ENCODE measurements around the gene ELAVL3. TPM values are rescaled to one million over a fixed set of nuclear protein-coding genes. Genes with fewer than 3 reads are reported as not detected.

Gene ELAVL3
- polyA plus RNA-seq, 1 of the 3 experiments (the other 2 are of a cell fraction) = 0.48 TPM

DNA sequence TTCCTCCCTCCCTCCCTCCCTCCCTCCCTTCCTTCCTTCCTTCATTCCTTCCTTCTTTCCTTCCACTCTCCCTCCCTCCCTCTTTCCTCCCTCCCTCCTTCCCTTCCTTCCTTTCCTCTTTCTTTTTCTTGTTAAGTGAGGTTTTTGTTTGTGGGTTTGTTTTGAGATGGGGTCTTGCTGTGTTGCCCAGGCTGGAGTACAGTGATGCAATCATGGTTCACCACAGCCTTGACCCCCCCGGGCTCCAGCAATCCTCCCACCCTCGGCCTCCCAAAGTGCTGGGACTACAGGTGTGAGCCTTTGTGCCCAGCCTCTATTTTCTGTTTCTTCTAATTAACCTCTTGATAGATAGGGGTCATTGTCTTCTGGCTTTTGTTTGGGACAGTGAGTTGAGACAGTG is 19.4 kb downstream of the ELAVL3 start:
- Histone ChIP-seq H3K9me2 (no peaks in the 10 kb centered on the region), H3K79me2 (ENCODE audit: insufficient read depth) (no peaks in the 10 kb centered on the region), H3F3A (replicated peaks; ENCODE audit: insufficient read depth) (no peaks in the 10 kb centered on the region), H3K4me3 (ENCODE audit: low read depth in 2 of 2, low read length in 1 of 2) (no peak overlapping the region), H3K4me1 (ENCODE audit: control insufficient read depth in 1 of 2, insufficient read depth in 2 of 2, low read depth in 1 of 2, low read length in 1 of 2) (no peaks in the 10 kb centered on the region), H2AFZ (ENCODE audit: low read depth) (no peak overlapping the region), H4K20me1 (ENCODE audit: insufficient read depth) (no peaks in the 10 kb centered on the region), H3K9ac (no peak overlapping the region), H3K36me3 (replicated peaks in 1 of 2; ENCODE audit: control insufficient read depth in 1 of 2, insufficient read depth in 2 of 2, low read length in 1 of 2) (no peaks in the 10 kb centered on the region), H3K27ac (ENCODE audit: low read depth in 2 of 2, low read length in 1 of 2) (no peak overlapping the region), H3K27me3 (ENCODE audit: insufficient read depth) (no peaks in the 10 kb centered on the region), H3K9me3 (no peaks in the 10 kb centered on the region), H3K4me2 (no peak overlapping the region)
- TF ChIP-seq YY1 (IDR thresholded peaks at IDR 0.05; ENCODE audit: low read depth) = no peak
- TF ChIP-seq NRF1 (IDR thresholded peaks at IDR 0.05; ENCODE audit: low read depth, low read length) = no peak
- TF ChIP-seq FOSL2 (IDR thresholded peaks at IDR 0.05; ENCODE audit: borderline replicate concordance, low read depth) = no peak
- no peak for TF ChIP-seq SIN3A (IDR thresholded peaks at IDR 0.05; ENCODE audit: borderline replicate concordance, low read depth, low read length)
- no peak for TF ChIP-seq MXI1 (IDR thresholded peaks at IDR 0.05; ENCODE audit: low read depth, low read length)
- no peak for TF ChIP-seq USF1 (IDR thresholded peaks at IDR 0.05; ENCODE audit: borderline replicate concordance, low read depth)
- no peak for TF ChIP-seq USF2 (IDR thresholded peaks at IDR 0.05; ENCODE audit: borderline replicate concordance, low read depth, low read length)
- TF ChIP-seq FOXM1 (IDR thresholded peaks at IDR 0.05; ENCODE audit: low read depth) = no peak
- no peak for TF ChIP-seq TEAD4 (IDR thresholded peaks at IDR 0.05; ENCODE audit: borderline replicate concordance, insufficient read depth)
- no peak for TF ChIP-seq MAX (IDR thresholded peaks at IDR 0.05; ENCODE audit: low read depth)
- TF ChIP-seq RCOR1 (IDR thresholded peaks at IDR 0.05; ENCODE audit: low read length) = no peak
- TF ChIP-seq TCF12 (IDR thresholded peaks at IDR 0.05) = no peak
- TF ChIP-seq ELF1 (IDR thresholded peaks at IDR 0.05) = no peak
- no peak for TF ChIP-seq NFIC (IDR thresholded peaks at IDR 0.05; ENCODE audit: borderline replicate concordance)
- TF ChIP-seq GABPA (IDR thresholded peaks at IDR 0.05; ENCODE audit: low read depth) = no peak
- ChIA-PET CTCF (no interaction called here), POLR2A (no interaction called here)
- DNase-seq = no peak
- WGBS (ENCODE audit: low lambda C conversion rate) = 49% methylated on average over 2 of the region's 2 CpGs

GRCh38 chr19:11460207-11460606 is 20.6 kb downstream of the ELAVL3 start:
- Histone ChIP-seq H3K27ac (ENCODE audit: low read depth in 2 of 2, low read length in 1 of 2) (no peak overlapping the region), H3K9ac (no peak overlapping the region), H3K4me1 (ENCODE audit: control insufficient read depth in 1 of 2, insufficient read depth in 2 of 2, low read depth in 1 of 2, low read length in 1 of 2) (no peaks in the 10 kb centered on the region), H3K9me2 (no peaks in the 10 kb centered on the region), H2AFZ (ENCODE audit: low read depth) (no peak overlapping the region), H3K36me3 (replicated peaks in 1 of 2; ENCODE audit: control insufficient read depth in 1 of 2, insufficient read depth in 2 of 2, low read length in 1 of 2) (no peaks in the 10 kb centered on the region), H3K79me2 (ENCODE audit: insufficient read depth) (no peaks in the 10 kb centered on the region), H4K20me1 (ENCODE audit: insufficient read depth) (no peaks in the 10 kb centered on the region), H3K27me3 (ENCODE audit: insufficient read depth) (no peaks in the 10 kb centered on the region), H3K4me2 (no peak overlapping the region), H3K9me3 (no peaks in the 10 kb centered on the region), H3K4me3 (ENCODE audit: low read depth in 2 of 2, low read length in 1 of 2) (no peak overlapping the region), H3F3A (replicated peaks; ENCODE audit: insufficient read depth) (no peaks in the 10 kb centered on the region)
- peak; percentile 80 for DNase-seq
- TF ChIP-seq RAD21 (IDR thresholded peaks at IDR 0.05; ENCODE audit: low read length) (peak; percentile 17; the same call in 1 of the 2 replicates), YY1 (IDR thresholded peaks at IDR 0.05; ENCODE audit: low read depth) (no peak), RXRA (IDR thresholded peaks at IDR 0.05; ENCODE audit: borderline replicate concordance, low read depth) (no peak), FOSL2 (IDR thresholded peaks at IDR 0.05; ENCODE audit: borderline replicate concordance, low read depth) (no peak), RFX5 (IDR thresholded peaks at IDR 0.05; ENCODE audit: low read length) (no peak), JUND (IDR thresholded peaks at IDR 0.05) (no peak), MEF2A (IDR thresholded peaks at IDR 0.05; ENCODE audit: borderline replicate concordance, low read depth) (no peak), TAF1 (IDR thresholded peaks at IDR 0.05; ENCODE audit: borderline replicate concordance, low read depth, low read length) (no peak), USF2 (IDR thresholded peaks at IDR 0.05; ENCODE audit: borderline replicate concordance, low read depth, low read length) (no peak)
- TF ChIP-seq, protein P1, sequence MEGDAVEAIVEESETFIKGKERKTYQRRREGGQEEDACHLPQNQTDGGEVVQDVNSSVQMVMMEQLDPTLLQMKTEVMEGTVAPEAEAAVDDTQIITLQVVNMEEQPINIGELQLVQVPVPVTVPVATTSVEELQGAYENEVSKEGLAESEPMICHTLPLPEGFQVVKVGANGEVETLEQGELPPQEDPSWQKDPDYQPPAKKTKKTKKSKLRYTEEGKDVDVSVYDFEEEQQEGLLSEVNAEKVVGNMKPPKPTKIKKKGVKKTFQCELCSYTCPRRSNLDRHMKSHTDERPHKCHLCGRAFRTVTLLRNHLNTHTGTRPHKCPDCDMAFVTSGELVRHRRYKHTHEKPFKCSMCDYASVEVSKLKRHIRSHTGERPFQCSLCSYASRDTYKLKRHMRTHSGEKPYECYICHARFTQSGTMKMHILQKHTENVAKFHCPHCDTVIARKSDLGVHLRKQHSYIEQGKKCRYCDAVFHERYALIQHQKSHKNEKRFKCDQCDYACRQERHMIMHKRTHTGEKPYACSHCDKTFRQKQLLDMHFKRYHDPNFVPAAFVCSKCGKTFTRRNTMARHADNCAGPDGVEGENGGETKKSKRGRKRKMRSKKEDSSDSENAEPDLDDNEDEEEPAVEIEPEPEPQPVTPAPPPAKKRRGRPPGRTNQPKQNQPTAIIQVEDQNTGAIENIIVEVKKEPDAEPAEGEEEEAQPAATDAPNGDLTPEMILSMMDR (IDR thresholded peaks at IDR 0.05) = peak; percentile 28
- POLR2A ChIA-PET = no interaction called here
- CTCF ChIA-PET = no interaction called here
- 44% methylated on average over 4 of the region's 4 CpGs for WGBS (ENCODE audit: low lambda C conversion rate)

Measured in SK-N-SH (cell line).